Measurements from ENCODE around the gene ING5.

DNA sequence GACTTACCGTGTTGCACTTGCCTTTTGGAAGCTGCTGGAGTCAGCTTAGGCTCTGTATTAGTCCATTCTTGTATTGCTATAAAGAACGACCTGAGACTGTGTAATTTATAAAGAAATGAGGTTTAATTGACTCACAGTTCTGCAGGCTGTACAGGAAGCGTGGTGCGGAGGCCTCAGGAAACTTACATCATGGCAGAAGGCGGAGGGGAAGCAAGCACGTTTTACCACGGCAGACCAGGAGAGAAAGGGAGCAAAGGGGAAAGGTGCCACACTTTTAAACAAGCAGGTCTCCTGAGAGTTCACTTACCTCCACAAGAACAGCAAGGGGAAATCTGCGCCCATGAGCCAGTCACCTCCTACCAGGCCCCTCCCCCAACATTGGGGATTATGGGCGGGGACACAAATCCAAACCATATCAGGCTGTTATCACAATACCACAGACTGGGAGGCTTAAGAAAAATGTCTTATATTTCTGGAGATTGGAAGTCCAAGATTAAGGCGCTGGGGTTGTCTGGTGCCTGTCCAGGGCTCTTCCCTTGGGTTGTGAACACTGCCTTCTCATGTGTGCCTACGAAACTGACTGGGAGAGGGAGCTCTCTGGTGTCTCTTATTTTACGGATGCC lies 28.9 kb downstream of the ING5 start:
- TF ChIP-seq CTCF (IDR thresholded peaks at IDR 0.05; ENCODE audit: extremely low read depth in 1 of 2, insufficient read depth in 1 of 2, low read depth in 1 of 2, low read length in 2 of 2) (no peak), POLR2A (IDR thresholded peaks at IDR 0.05; ENCODE audit: low read depth, low read length) (no peak), POLR2AphosphoS5 (IDR thresholded peaks at IDR 0.05; ENCODE audit: insufficient read depth, low read depth, low read length) (no peak), EZH2 (IDR thresholded peaks at IDR 0.05; ENCODE audit: borderline replicate concordance, low read depth, low read length, severe bottlenecking) (no peak), GATA2 (IDR thresholded peaks at IDR 0.05; ENCODE audit: insufficient read depth, insufficient read length, low read depth, low read length) (no peak), MYC (IDR thresholded peaks at IDR 0.05; ENCODE audit: low read depth, low read length) (no peak)

All from endothelial cell of umbilical vein (primary cell).